Pericardium fibroblast (primary cell): Measurements from ENCODE around the gene NRXN2. TPM values are rescaled to one million over a fixed set of nuclear protein-coding genes. Genes with fewer than 3 reads are reported as not detected.

Experiments
- total RNA-seq: library from RNA; depleted of rRNA; stranded (reverse); fragments of >200 nt; gene quantifications from 2 replicates; pipeline ENCODE4 v1.2.3, GENCODE V29; 2015

Gene NRXN2
- total RNA-seq, result 0.51 and 3.2 TPM in 2 replicates

DNA sequence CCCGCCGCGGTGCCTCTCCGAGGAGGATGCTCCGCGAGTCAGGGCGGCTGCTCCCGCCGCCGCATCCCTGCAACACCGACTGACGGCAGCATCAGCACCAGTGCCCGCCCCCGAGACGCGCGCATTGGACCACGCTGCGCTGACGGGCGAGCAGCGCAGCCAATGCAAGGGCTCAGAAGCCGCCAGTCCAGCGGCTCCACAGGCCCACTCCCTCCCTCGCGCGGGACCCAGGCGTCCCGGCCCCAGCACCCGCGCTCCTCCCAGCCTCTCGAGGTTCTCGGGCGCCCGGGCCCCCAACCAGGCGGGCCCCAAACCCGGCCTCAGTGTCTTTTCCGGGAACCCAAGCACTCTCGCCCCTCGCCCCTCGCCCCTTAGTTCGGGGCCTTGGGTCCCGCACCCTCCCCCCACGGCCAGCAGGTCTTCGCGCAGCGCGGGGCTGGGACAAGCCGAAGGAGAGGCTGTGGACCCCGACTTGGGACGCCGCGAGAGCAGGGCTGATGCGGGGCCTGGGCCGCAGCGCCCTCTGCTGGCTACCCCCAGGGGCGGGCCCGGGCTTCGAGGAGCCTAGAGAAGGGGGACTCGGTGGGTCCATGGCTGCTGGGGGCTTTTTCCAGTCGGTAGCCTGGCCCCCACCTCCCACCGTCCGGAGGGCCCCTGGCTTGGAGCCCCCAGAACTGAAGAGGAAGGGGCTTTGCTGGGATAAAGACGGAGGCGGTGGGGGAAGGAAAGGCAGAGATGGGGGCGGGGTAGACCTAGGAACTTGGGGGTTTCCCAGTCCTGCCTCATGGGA is at the start of gene NRXN2:
NRXN2 (minus strand) TSS at position 81 of the 790 bp plus-strand sequence. CDS start 9,498 bp downstream, outside the sequence.

GRCh38 chr11:64759722-64760719 is 37.0 kb upstream of the NRXN2 start, which contains the start of gene PYGM:
Gene PYGM, minus strand, starts transcription at chr11:64759974. Its CDS starts 76 bp downstream, at chr11:64759898.

DNA sequence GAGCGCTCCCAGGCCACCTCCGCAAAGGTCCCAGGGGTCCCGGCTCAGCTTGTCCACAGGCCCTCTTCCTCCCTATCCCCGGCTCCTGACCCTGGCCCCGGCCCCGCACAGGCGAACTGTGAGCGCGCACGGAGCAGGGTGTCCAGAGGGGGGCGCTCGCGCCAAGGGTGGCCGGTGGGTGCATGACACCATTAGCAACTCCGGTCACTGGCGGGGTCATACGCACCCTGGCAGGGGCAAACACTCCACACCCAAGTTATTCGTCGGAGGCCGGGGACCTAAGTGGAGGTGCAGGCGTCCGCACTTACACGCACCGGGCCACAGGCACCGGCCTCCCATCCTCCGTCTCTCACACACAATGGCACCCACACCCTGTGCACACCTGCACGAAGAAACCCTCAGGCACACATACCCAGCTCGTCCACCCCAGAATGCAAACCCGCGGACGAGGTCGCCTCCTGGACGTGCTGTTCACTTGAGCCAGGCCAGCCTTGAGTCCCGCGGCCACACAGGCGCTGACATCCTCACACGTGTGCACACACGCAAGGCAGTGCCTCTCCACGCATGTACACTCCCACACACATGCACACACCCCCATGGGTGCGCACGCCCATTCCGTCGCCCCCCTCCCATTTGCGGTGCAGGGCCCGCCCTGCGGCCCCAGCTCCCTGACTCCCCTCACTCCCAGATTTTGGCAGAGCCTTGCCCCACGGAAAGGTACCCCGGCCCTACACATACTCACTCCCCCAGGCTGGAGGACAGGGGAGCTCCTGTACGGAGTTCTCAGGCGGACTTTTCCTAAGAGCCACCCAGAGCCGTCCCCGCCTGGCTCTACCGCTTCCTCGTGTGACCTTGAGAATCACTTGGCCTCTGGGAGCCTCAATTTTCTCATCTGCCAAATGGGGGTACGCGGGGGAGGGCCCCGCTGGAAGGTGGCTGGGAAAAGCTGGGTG is 20.9 kb upstream of the NRXN2 start, which contains the start of gene RASGRP2:
RASGRP2 (minus strand) TSS at position 552 of the 953 bp plus-strand sequence. CDS start 1,276 bp downstream, outside the sequence.

DNA sequence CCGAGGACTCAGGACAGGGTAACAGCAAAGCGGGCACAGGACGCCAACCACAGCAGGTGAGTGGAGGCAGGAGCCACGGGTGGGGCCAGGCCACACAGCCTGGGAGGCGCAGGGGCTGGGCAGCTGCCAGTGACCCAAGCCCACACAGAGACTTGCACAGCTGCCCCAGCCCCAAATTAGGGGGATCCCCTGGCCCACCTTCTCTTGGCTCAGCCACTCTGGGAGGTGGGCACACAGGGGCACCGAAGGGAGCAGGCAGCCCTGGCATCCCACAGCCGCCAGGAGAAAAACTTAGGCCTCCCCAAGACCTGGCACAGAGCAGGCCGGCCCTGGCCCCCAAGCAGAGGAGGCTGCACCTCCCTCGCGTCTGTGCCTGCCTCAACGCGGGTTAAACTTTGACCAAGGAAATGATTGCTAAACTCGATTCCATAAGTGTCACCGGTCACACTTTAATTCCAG is 132.2 kb downstream of the NRXN2 start, which contains the start of gene SLC22A12:
SLC22A12 (plus strand) TSS at position 458 of the 459 bp plus-strand sequence. CDS start 337 bp downstream, outside the sequence.

Other genes with a start within 250 kb of the NRXN2 start
- not detected in 2 replicates for gene SLC22A11, start 167.3 kb downstream of the NRXN2 start, total RNA-seq
- gene SLC22A12, start 132.0 kb downstream of the NRXN2 start, total RNA-seq, result not detected in 2 replicates
- gene RASGRP2, start 20.9 kb upstream of the NRXN2 start, total RNA-seq, result 0.68 and 1.3 TPM in 2 replicates
- 5.4 and 15.3 TPM in 2 replicates for gene PYGM, start 36.8 kb upstream of the NRXN2 start, total RNA-seq
- gene SF1, start 55.3 kb upstream of the NRXN2 start, total RNA-seq, result 107 and 112 TPM in 2 replicates
- 17.6 and 23.2 TPM in 2 replicates for gene MAP4K2, start 80.0 kb upstream of the NRXN2 start, total RNA-seq
- 19.6 and 29.2 TPM in 2 replicates for gene MEN1, start 87.4 kb upstream of the NRXN2 start, total RNA-seq
- 0.26 TPM in 1 of 2 replicates, not detected in the other for gene CDC42BPG, start 121.5 kb upstream of the NRXN2 start, total RNA-seq
- gene EHD1, start 155.4 kb upstream of the NRXN2 start, total RNA-seq, result 52.1 and 66.7 TPM in 2 replicates
- gene ATG2A, start 194.0 kb upstream of the NRXN2 start, total RNA-seq, result 16.2 and 19.2 TPM in 2 replicates
- 11.1 and 21.6 TPM in 2 replicates for gene PPP2R5B, start 201.5 kb upstream of the NRXN2 start, total RNA-seq
- 0.35 TPM in 1 of 2 replicates, not detected in the other for gene GPHA2, start 212.7 kb upstream of the NRXN2 start, total RNA-seq
- gene MAJIN, start 248.9 kb upstream of the NRXN2 start, total RNA-seq, result not detected in 2 replicates